Measurements from ENCODE around the gene SLC39A9.
A peak's percentile ranks its signal among the peaks of the same experiment; 100 is the strongest.
"Not testable (repeated sequence)": the region's sequence is repeated elsewhere in the genome, so short reads cannot be mapped to it uniquely, and the experiment has no call there.

The SLC39A9 gene

DNA sequence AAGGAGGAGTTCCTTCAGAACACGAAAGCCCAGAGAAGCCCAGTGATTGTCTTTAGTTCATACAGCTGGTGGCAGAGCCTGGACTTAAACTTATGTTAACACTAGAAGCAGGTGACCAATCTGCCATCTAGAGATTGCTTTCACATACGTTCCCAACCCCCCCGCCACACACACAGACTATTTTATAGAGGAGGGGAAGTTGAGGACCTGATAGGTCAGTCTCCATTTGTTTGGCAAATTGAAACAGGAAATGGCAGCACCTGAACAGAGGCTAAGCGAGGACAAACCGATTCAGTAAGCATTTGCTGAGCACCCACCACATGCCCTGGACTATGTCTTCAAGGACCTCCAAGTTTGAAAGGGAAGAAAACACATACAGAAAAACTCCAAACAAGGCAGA is 81.2 kb downstream of the SLC39A9 start:
- no peak for DNase-seq

DNA sequence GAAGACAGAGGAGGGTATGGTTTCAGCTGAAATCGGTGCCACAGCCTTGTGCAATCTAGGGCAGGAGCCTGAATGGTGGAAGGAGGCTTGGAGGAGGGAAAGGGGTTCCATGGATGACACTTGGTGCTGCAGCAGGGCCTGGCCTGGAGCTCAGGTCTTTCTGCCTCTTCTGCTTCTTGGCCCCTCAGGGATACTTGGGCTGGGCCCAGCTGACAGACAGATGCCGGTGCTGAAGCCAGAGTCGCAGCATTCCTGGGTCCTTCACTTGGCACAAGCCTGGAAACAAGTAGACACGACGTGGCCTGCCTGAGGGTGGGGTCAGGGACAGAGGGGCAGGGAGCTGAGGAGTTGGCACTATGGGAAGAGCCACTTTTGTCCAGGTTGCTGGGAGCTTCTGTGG is 81.6 kb downstream of the SLC39A9 start:
- DNase-seq = no peak

DNA sequence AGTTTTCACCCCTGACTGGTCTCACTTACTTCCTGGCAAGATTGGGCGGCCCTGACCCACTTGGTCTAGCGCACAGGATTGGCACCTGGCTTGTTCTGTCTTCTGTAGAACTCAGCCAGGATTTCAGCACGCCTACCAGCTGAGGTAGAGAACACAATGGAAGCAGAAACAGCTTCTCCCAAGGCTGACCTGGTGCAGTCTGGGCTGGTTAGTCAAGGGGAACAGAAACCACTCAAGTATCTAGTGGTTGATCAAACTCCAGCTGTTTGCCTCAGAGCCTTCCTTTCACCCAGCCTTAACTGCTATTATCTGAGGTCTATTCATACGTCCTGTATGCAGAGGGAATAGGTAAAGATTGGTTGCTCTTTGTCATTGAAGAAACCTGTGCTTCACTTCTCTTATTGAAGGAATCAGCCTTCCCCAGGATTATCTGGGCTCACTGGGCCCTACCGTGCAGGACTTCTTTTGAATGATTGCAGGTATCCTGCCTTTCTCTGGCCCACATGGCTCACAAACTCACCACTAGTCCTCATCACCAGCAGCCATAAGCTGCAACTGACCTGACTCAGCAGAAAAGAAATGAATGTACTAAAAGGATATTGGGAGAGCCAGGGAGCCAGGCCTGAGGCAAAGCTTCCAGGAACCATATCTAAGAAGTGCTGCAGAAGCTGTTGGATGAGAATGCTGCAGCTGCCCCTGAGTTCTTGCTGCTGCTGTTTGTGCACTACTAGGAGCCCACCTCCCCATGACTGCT is 83.5 kb downstream of the SLC39A9 start:
- peak in 2 of 3 experiments; percentile 15 to 50 for DNase-seq

- DNase-seq = peak; percentile 55 to 84 (median 80)
Observed at GRCh38 chr14:69483765-69484443, 85.4 kb downstream of the SLC39A9 start.

DNA sequence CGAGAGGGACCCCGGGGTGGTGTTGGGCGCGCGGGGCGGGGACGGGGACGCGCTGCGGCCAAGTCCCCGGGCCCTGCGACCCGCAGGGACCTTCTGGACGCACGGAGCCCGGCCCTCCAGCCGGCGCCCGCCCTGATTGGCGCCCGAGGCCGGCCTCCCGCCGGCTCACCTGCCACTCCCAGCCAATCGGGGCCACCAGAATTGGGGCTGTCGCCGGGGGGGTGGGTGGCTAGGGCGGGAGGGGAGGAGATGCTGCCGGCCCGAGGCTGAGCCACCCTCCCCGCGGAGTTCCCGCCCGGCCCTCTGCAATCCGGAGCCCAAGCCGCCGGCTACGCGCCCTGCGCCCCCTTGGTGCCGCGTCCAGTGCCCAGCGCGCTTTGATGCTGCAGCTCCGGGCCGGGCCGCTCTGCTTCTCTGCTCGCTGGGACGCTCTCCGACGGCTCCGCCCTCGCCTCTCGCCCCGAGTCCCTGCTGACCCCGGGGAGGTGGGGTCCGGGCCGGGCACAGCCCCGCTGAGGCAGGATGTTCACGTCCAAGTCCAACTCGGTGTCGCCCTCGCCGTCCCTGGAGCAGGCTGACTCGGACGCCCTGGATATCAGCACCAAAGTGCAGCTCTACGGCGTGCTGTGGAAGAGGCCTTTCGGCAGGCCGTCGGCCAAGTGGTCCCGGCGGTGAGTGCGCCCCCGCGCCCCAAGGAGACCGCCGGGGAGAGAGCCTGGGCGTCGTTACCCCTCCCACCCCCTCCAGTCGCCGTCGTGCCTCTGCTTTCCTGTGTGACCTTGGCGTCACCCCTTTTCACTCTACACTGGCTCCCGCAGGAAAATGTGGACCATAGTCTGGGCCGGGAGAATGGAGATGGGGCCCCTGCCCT is 86.2 kb downstream of the SLC39A9 start, which contains the start of gene PLEKHD1:
Gene PLEKHD1, plus strand, starts transcription at position 285 of the 871 bp plus-strand sequence. Its CDS starts 238 bp downstream, at position 523.
- peak; percentile 26 to 84 (median 80) for DNase-seq

- DNase-seq = no peak
Observed at GRCh38 chr14:69485315-69485660, 86.8 kb downstream of the SLC39A9 start.

DNA sequence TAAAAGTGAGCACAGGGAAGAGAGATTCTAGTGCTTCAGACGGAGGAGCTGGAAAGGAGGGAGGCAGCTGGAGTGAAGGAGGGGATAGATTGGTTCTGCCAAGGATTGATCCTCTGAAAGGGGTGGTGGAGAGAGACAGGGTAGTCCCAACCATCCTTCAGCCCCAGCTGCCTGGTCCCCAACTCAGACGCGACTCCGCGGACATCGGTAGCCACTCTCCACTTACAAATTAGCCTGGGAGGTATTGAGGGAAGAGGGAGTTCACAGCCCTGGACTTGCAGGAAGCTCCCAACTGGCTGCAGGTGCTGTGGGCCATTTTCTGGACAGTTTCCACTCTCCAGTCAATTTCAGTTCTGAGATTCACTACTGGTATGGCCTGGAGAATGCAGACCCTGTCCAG is 87.2 kb downstream of the SLC39A9 start:
- no peak for DNase-seq

GRCh38 chr14:69487226-69487625 is 88.7 kb downstream of the SLC39A9 start:
- no peak for DNase-seq

- DNase-seq = no peak
Observed at GRCh38 chr14:69487771-69488170, 89.3 kb downstream of the SLC39A9 start.

DNA sequence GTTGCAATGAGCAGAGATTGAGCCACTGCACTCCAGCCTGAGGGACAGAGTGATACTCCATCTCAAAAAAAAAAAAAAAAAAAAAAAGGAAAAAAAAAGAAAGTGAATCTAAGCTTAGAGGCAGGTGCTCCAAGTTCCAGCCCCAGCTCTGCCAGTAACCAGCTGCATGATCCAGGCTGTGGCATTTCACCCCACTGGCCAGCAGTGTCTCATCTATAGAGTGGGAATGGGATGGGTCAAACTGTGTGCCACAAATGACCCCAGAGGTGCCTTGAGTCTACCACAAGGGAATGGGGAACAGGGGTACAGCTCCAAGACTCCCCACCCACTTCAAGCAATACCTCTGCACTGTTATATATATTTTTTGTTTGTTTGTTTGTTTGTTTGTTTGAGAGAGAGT is 91.0 kb downstream of the SLC39A9 start:
- no peak for DNase-seq

DNA sequence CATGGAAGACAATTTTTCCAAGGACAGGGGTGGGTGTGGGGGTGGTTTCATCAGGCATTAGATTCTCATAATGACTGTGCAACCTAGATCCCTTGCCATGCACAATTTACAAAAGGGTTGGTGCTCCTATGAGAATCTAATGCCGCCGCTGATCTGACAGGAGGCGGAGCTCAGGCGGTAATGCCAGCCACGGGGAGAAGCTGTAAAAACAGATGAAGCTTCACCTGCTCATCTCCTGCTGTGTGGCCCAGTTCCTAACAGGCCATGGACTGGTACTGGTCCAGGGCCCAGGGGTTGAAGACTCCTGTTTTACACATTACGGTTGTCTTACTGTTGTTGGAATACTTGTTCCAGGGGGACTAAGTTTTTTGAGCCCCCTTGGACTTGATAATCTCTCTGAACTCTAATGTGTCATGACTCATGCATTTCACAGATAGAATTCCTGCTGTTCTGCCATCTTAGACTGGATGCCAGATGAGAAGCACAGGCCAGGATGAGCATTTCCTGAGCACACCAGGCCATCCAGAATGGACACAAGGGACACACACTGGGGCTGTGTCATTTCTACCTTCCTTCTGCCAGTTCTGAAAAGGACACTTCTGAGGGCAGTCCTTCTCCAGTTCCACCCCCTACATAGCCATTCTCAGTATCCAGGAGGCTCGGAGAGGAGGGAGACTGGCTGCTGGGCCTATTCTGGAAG is 91.9 kb downstream of the SLC39A9 start:
- no peak for DNase-seq

DNA sequence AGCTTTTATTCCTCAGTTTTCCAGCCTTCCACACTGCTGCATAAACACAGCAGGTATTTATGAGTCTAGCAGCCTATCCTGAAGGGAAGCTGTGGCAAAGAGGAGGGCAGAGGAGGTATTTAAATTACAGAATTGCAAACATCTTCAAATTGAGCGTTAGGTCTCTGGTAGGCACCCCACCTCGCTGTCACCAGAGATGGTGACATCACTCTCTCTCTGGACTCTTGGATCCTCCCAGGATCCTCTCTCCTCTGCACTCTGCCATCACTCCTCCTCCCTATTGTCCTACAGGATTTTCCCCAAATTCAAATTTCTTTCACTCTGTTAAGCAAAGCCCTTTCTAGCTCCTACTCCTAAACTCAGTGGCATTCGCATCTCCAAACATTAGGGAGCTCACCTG is 92.7 kb downstream of the SLC39A9 start:
- no peak for DNase-seq

DNA sequence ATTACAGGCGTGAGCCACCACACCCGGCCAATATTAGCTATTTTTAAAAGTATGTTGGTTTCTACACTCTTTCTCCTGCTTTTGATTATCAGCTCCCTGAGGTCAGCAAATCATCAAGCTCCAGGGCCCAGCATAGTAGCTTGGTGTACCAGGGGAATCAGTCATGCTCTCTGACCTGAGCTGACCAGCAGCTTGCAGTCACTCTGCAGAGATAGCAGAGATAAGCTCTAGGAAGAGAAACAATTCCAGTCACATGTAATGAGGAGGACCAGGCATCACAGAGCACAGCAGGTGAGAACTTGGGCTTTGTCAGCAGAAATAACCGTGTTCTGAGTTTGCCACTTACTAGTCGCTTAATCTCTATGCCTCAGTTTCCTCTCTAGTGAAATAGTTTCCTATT is 94.5 kb downstream of the SLC39A9 start:
- DNase-seq = no peak

- DNase-seq = no peak
Observed at GRCh38 chr14:69493791-69494190, 95.3 kb downstream of the SLC39A9 start.

DNA sequence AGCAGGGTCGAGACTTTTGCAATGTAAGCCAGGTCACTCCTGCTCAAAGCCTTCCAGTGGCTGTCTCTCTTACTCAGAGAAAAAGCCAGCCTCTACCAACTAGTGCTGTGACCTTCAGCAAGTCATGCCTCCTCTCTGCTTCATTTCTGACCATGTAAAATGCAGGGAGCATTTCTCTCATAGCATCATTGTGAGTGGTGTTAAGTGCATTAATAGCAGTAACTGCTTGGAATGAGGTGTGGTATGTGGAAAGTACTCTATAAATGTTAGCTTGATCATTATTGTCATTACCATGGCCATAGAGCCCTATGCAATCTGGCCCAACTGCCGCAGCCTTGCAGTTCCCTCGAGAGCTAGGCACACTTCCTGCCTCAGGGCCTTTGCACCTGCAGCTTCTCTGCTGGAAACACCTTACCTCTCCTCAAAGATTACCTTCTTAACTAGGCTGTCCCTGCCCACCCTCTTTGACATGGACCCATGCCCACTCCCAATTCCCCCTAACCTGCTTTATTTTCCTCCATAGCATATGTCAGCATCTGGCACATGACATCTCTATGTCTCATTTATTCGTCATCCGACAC is 96.9 kb downstream of the SLC39A9 start:
- DNase-seq = no peak

DNA sequence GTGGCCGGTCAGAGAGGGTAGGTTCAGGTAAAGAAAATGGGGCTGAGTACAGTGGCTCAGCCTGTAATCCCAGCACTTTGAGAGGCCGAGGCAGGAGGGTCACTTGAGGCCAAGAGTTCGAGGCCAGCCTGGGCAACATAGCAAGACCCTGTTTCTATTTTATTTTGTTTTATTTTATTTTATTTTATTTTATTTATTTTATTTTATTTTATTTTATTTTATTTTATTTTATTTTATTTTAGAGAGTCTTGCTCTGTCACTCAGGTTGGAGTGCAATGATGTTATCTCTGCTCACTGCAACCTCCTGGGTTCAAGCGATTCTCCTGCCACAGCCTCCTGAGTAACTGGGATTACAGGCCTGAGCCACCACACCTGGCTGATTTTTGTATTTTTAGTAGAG is 99.4 kb downstream of the SLC39A9 start:
- not testable (repeated sequence) for DNase-seq

GRCh38 chr14:69498286-69498685 is 99.8 kb downstream of the SLC39A9 start:
- not testable (repeated sequence) for DNase-seq

GRCh38 chr14:69499436-69499835 is 100.9 kb downstream of the SLC39A9 start:
- DNase-seq = no peak

GRCh38 chr14:69500096-69500495 is 101.6 kb downstream of the SLC39A9 start:
- no peak for DNase-seq

GRCh38 chr14:69500736-69501135 is 102.2 kb downstream of the SLC39A9 start:
- DNase-seq = no peak

DNA sequence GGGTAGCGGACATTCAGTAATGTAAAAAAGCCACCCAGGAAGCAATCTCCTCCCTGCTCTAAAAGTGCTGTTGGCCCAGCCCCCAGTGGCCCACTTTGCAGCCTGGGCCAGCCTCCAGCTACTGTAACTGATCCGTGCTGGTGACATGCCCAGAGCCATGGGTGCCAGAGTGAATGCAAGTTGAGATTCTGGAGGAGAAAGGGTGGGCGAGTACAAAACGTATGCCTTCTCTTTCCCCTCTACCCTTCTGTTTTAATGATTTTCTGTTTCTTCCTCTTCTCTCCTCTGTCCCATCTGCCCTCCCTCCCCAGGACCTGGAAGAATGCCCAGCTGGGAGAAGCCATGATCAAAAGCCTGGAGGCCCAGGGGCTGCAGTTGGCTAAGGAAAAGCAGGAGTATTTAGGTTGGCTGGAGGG is 102.9 kb downstream of the SLC39A9 start:
- no peak for DNase-seq

- DNase-seq = no peak
Observed at GRCh38 chr14:69504775-69505174, 106.3 kb downstream of the SLC39A9 start.
